ENCODE data around the gene CIB4. TPM values are rescaled to one million over a fixed set of nuclear protein-coding genes. Genes with fewer than 3 reads are reported as not detected.

CIB4 gene
- total RNA-seq, 1 donor from 2014 or later: not detected

GRCh38 chr2:26598996-26599373, 42.2 kb downstream of the CIB4 start:
- H3K9me3 Mint-ChIP-seq: peaks cover 2% of the 10 kb centered on the region
- no peaks in the 10 kb centered on the region for H3K36me3 Mint-ChIP-seq (ENCODE audit: low read depth)
- ChIA-PET CTCF (no interaction called here), POLR2A (no interaction called here)
- no peak for TF ChIP-seq CTCF (IDR thresholded peaks at IDR 0.05)
- no peak overlapping the region for H3K4me3 Mint-ChIP-seq
- H3K27ac Mint-ChIP-seq: no peak overlapping the region
- intact Hi-C loops (cut with micrococcal nuclease): no loop called here
- H3K4me1 Mint-ChIP-seq: no peaks in the 10 kb centered on the region
- peaks cover 33% of the 10 kb centered on the region for H3K27me3 Mint-ChIP-seq
- no peak for ATAC-seq (ENCODE audit: low read depth)
- DNase-seq: no peak

- Mint-ChIP-seq H3K9me3 (peaks cover 1% of the 10 kb centered on the region), H3K36me3 (ENCODE audit: low read depth) (no peaks in the 10 kb centered on the region), H3K27me3 (peaks cover 37% of the 10 kb centered on the region), H3K4me1 (no peaks in the 10 kb centered on the region), H3K4me3 (no peak overlapping the region), H3K27ac (no peak overlapping the region)
- ChIA-PET CTCF (no interaction called here), POLR2A (no interaction called here)
- no peak for TF ChIP-seq CTCF (IDR thresholded peaks at IDR 0.05)
- no peak for DNase-seq
- no peak for ATAC-seq (ENCODE audit: low read depth)
- intact Hi-C loops (cut with micrococcal nuclease): no loop called here
Measured at GRCh38 chr2:26598336-26598995, 42.7 kb downstream of the CIB4 start.

GRCh38 chr2:26597197-26597596, 44.0 kb downstream of the CIB4 start:
- no peak for DNase-seq
- no peak overlapping the region for H3K4me3 Mint-ChIP-seq
- H3K9me3 Mint-ChIP-seq: no peaks in the 10 kb centered on the region
- POLR2A ChIA-PET: no interaction called here
- H3K4me1 Mint-ChIP-seq: no peaks in the 10 kb centered on the region
- intact Hi-C loops (cut with micrococcal nuclease): no loop called here
- no peak for TF ChIP-seq CTCF (IDR thresholded peaks at IDR 0.05)
- no peaks in the 10 kb centered on the region for H3K36me3 Mint-ChIP-seq (ENCODE audit: low read depth)
- no peak for ATAC-seq (ENCODE audit: low read depth)
- peaks cover 35% of the 10 kb centered on the region for H3K27me3 Mint-ChIP-seq
- CTCF ChIA-PET: interaction anchor here (0.7 kb wide), 1 partner anchor 32 kb away, joined by 3 read pairs; no protein-coding TSS in a partner anchor
- no peak overlapping the region for H3K27ac Mint-ChIP-seq

- CTCF ChIA-PET: no interaction called here
- intact Hi-C loops (cut with micrococcal nuclease): no loop called here
- Mint-ChIP-seq H3K27ac (no peak overlapping the region), H3K9me3 (no peaks in the 10 kb centered on the region), H3K4me1 (no peaks in the 10 kb centered on the region), H3K36me3 (ENCODE audit: low read depth) (no peaks in the 10 kb centered on the region), H3K4me3 (no peak overlapping the region), H3K27me3 (peaks cover 29% of the 10 kb centered on the region)
- POLR2A ChIA-PET: no interaction called here
- DNase-seq: no peak
- no peak for TF ChIP-seq CTCF (IDR thresholded peaks at IDR 0.05)
- no peak for ATAC-seq (ENCODE audit: low read depth)
Measured at GRCh38 chr2:26595146-26595545, 46.0 kb downstream of the CIB4 start.

GRCh38 chr2:26591619-26592505, 49.3 kb downstream of the CIB4 start:
- ChIA-PET POLR2A (no interaction called here), CTCF (interaction anchor here (1.1 kb wide), 1 partner anchor 418 kb away, joined by 3 read pairs; no protein-coding TSS in a partner anchor)
- H3K27me3 Mint-ChIP-seq: peaks cover 26% of the 10 kb centered on the region
- H3K9me3 Mint-ChIP-seq: no peaks in the 10 kb centered on the region
- TF ChIP-seq CTCF (IDR thresholded peaks at IDR 0.05): no peak
- H3K4me3 Mint-ChIP-seq: no peak overlapping the region
- intact Hi-C loops (cut with micrococcal nuclease): no loop called here
- ATAC-seq (ENCODE audit: low read depth) (no peak), DNase-seq (no peak)
- H3K27ac Mint-ChIP-seq: no peak overlapping the region
- no peaks in the 10 kb centered on the region for H3K4me1 Mint-ChIP-seq
- no peaks in the 10 kb centered on the region for H3K36me3 Mint-ChIP-seq (ENCODE audit: low read depth)

All from activated B cell treated with CpG ODN at 0.5 μM for 24 hours (primary cell).